A549 (cell line): ENCODE data around the gene MON1B.

Experiments
- CBX8 ChIP-seq: fragments of 200-600 bp; sonication (generic); IDR thresholded peaks from 2 replicates; pipeline ENCODE4 v1.6.1; 2016
- CHD2 ChIP-seq: fragments of 150-350 bp; IDR thresholded peaks from 2 replicates; pipeline ENCODE4 v1.6.1; 2014; ENCODE audit warnings: low read length; ENCODE audit not compliant: partially characterized antibody
- CTCF ChIP-seq: fragments of >200 bp; sonication (Bioruptor Twin); formaldehyde crosslinking; IDR thresholded peaks from 3 replicates; pipeline ENCODE4 v1.5.1; 2016
- EHMT2 ChIP-seq: fragments of 200-600 bp; sonication (generic); IDR thresholded peaks from 2 replicates; pipeline ENCODE4 v1.6.1; 2016; ENCODE audit warnings: antibody characterized with exemption, low read depth, mild to moderate bottlenecking, moderate library complexity
- EP300 ChIP-seq, 2 experiments: fragments of >200 bp; sonication (Bioruptor Twin); formaldehyde crosslinking; IDR thresholded peaks; 2 replicates in 1 of 2; 3 replicates in 1 of 2; pipeline ENCODE4 v1.6.1; 2016 to 2017
- GATA3 ChIP-seq: IDR thresholded peaks from 2 replicates; pipeline ENCODE4 v1.6.1; 2012; ENCODE audit warnings: borderline replicate concordance
- HOXA7 ChIP-seq: fragments of 250-450 bp; sonication (Bioruptor Pico); IDR thresholded peaks from 2 replicates; pipeline ENCODE4 v1.5.0; 2020; ENCODE audit warnings: mild to moderate bottlenecking, moderate library complexity
- KDM1A ChIP-seq: fragments of 200-600 bp; sonication (generic); IDR thresholded peaks from 2 replicates; pipeline ENCODE4 v1.6.1; 2016; ENCODE audit warnings: low read depth, mild to moderate bottlenecking
- MAZ ChIP-seq: fragments of 150-350 bp; IDR thresholded peaks from 2 replicates; pipeline ENCODE4 v1.6.1; 2014; ENCODE audit warnings: antibody characterized with exemption, low read depth, low read length, borderline replicate concordance
- POLR2A ChIP-seq: IDR thresholded peaks from 2 replicates; pipeline ENCODE4 v1.6.1; 2012; ENCODE audit warnings: mild to moderate bottlenecking, low read length
- RCOR1 ChIP-seq: fragments of 150-350 bp; IDR thresholded peaks from 2 replicates; pipeline ENCODE4 v1.6.1; 2014; ENCODE audit warnings: antibody characterized with exemption, low read length, low read depth
- REST ChIP-seq: fragments of 200-600 bp; sonication (generic); IDR thresholded peaks from 2 replicates; pipeline ENCODE4 v1.6.1; 2016; ENCODE audit warnings: antibody characterized with exemption, mild to moderate bottlenecking, moderate library complexity
- USF2 ChIP-seq: fragments of 450-650 bp; IDR thresholded peaks from 2 replicates; pipeline ENCODE4 v1.6.1; 2014; ENCODE audit warnings: antibody characterized with exemption
- ZC3H11A ChIP-seq: fragments of 450-650 bp; IDR thresholded peaks from 2 replicates; pipeline ENCODE4 v1.6.1; 2014; ENCODE audit warnings: antibody characterized with exemption, mild to moderate bottlenecking

DNA sequence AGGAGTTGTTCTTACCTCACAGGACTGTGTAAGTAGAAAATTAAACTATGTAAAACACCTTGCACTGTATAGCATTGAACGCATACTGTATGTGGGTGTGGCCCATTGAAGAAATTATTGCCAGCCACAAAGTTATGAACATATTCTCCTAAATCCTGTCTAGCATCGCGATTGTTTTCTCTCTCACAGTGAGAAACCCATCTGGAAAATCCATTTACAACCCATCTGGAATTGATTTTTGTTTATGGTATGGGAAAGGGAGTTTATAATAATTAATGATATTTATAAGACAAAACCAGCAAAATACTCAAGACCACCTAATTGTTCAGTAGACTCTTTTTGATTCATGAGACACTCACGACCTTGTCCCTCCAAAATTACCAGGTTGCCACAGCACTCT lies 22.1 kb upstream of the MON1B start:
- no peak for TF ChIP-seq CTCF
- TF ChIP-seq REST: no peak
- no peak for TF ChIP-seq ZC3H11A
- TF ChIP-seq EP300 (IDR thresholded peaks at IDR 0.05): no peak
- no peak for TF ChIP-seq USF2
- no peak for TF ChIP-seq CHD2
- TF ChIP-seq HOXA7 (CRISPR knock-in tag): no peak
- TF ChIP-seq GATA3: no peak
- no peak for TF ChIP-seq RCOR1
- TF ChIP-seq POLR2A: no peak
- no peak for TF ChIP-seq EHMT2
- no peak for TF ChIP-seq CBX8
- no peak for TF ChIP-seq KDM1A
- TF ChIP-seq MAZ: no peak
